H1 (cell line): ENCODE data around the gene DDX43. TPM values are rescaled to one million over a fixed set of nuclear protein-coding genes. Genes with fewer than 3 reads are reported as not detected.
A peak's percentile ranks its signal among the peaks of the same experiment; 100 is the strongest.

Experiments used
- CTCF ChIA-PET: fragments of 300-600 bp; sonication (Branson Sonifier 250); formaldehyde crosslinking; loops from one replicate; lab custom pipeline; 2021; ENCODE audit not compliant: partially characterized antibody; lab: Charles Lee
- POLR2A ChIA-PET: fragments of 300-600 bp; sonication (Branson Sonifier 250); formaldehyde crosslinking; loops from one replicate; lab custom pipeline; 2021; ENCODE audit warnings: inconsistent platforms; ENCODE audit not compliant: partially characterized antibody; lab: Charles Lee
- DNase-seq, 2 experiments: peaks; one replicate each; pipeline versions ENCODE4 v3.0.0 to v3.0.0-alpha.2; 2010 to 2022; ENCODE audit warnings: low spot score in 2 of 2, low read depth in 1 of 2, mixed read lengths in 1 of 2
- FAIRE-seq: peaks from 2 replicates; lab custom pipeline; 2011; peaks lifted over from hg19 to GRCh38; lab: Jason Lieb, UNC
- H2AFZ ChIP-seq: 2 replicates; pipeline ENCODE4 v1.8.1; 2012; ENCODE audit warnings: low read length, inconsistent platforms
- H2AK5ac ChIP-seq: 2 replicates; pipeline ENCODE4 v1.6.1; 2013; ENCODE audit warnings: low read depth, low read length
- H2BK120ac ChIP-seq: replicated peaks from 2 replicates; pipeline ENCODE3; 2013; ENCODE audit warnings: low read depth, low read length, inconsistent platforms
- H2BK12ac ChIP-seq: 2 replicates; pipeline ENCODE4 v1.6.1; 2013; ENCODE audit warnings: low read depth, low read length
- H2BK15ac ChIP-seq: 2 replicates; pipeline ENCODE4 v1.6.1; 2013; ENCODE audit warnings: low read length
- H2BK20ac ChIP-seq: 2 replicates; pipeline ENCODE4 v1.6.1; 2013; ENCODE audit warnings: low read length
- H2BK5ac ChIP-seq: 2 replicates; pipeline ENCODE4 v1.6.1; 2013; ENCODE audit warnings: low read depth, low read length
- H3K14ac ChIP-seq: 2 replicates; pipeline ENCODE4 v1.6.1; 2013; ENCODE audit warnings: inconsistent platforms; ENCODE audit not compliant: insufficient read length
- H3K18ac ChIP-seq: 2 replicates; pipeline ENCODE4 v1.6.1; 2013; ENCODE audit warnings: low read length; ENCODE audit errors: extremely low read depth
- H3K23ac ChIP-seq: 2 replicates; pipeline ENCODE4 v1.6.1; 2013; ENCODE audit warnings: inconsistent platforms; ENCODE audit not compliant: insufficient read length
- H3K23me2 ChIP-seq: 2 replicates; pipeline ENCODE4 v1.6.1; 2013; ENCODE audit warnings: low read depth, low read length
- H3K27ac ChIP-seq: 2 replicates; pipeline ENCODE4 v1.6.1; 2011; ENCODE audit warnings: low read depth, low read length, inconsistent platforms
- H3K27me3 ChIP-seq, 4 experiments: replicated peaks in 1 of 4; 1 replicate in 1 of 4; 2 replicates in 3 of 4; pipeline versions ENCODE4 v1.6.1 to v1.8.1; 2011 to 2013; ENCODE audit warnings: low read length in 3 of 4, mild to moderate bottlenecking in 3 of 4, inconsistent platforms in 2 of 4, mixed read lengths in 2 of 4, moderate library complexity in 1 of 4; ENCODE audit not compliant: control insufficient read depth in 3 of 4, insufficient read depth in 3 of 4; ENCODE audit errors: extremely low read depth in 1 of 4
- H3K36me3 ChIP-seq, 4 experiments: 2 replicates each; pipeline versions ENCODE4 v1.6.1 to v1.8.1; 2011 to 2013; ENCODE audit warnings: mild to moderate bottlenecking in 4 of 4, low read length in 3 of 4, moderate library complexity in 2 of 4, control low read depth in 1 of 4, inconsistent platforms in 1 of 4; ENCODE audit not compliant: insufficient read depth in 4 of 4, control insufficient read depth in 2 of 4
- H3K4ac ChIP-seq: replicated peaks from 2 replicates; pipeline ENCODE3; 2013; ENCODE audit warnings: low read length, low read depth, mixed read lengths, inconsistent platforms; ENCODE audit not compliant: insufficient read length
- H3K4me1 ChIP-seq, 4 experiments: replicated peaks in 1 of 4; 1 replicate in 1 of 4; 2 replicates in 3 of 4; pipeline versions ENCODE4 v1.6.1 to v1.8.1; 2011 to 2013; ENCODE audit warnings: low read length in 3 of 4, inconsistent platforms in 2 of 4, mixed read lengths in 1 of 4; ENCODE audit not compliant: insufficient read depth in 4 of 4, control insufficient read depth in 3 of 4
- H3K4me2 ChIP-seq, 2 experiments: 2 replicates each; pipeline versions ENCODE4 v1.6.1 to v1.8.1; 2011 to 2013; ENCODE audit warnings: low read depth in 2 of 2, low read length in 2 of 2, control low read depth in 1 of 2, inconsistent platforms in 1 of 2, mild to moderate bottlenecking in 1 of 2; ENCODE audit not compliant: insufficient read depth in 1 of 2
- H3K4me3 ChIP-seq, 4 experiments: fragments of 200-600, 300-600 bp in 1 of 4; sonication (generic), shearing (Covaris generic), sonication (Bioruptor Twin) in 1 of 4; 2 replicates each; pipeline versions ENCODE4 v1.5.1 to v1.8.1; 2011 to 2016; ENCODE audit warnings: low read length in 4 of 4, low read depth in 3 of 4, control low read depth in 2 of 4, inconsistent platforms in 2 of 4, mild to moderate bottlenecking in 2 of 4, mixed read lengths in 1 of 4, moderate library complexity in 1 of 4; ENCODE audit not compliant: insufficient read depth in 2 of 4; ENCODE audit errors: extremely low read depth in 1 of 4
- H3K56ac ChIP-seq: replicated peaks from 2 replicates; pipeline ENCODE3; 2013; ENCODE audit warnings: low read depth, mild to moderate bottlenecking, mixed read lengths, low read length, inconsistent platforms; ENCODE audit not compliant: insufficient read length
- H3K79me1 ChIP-seq: 2 replicates; pipeline ENCODE4 v1.6.1; 2013; ENCODE audit warnings: low read depth, low read length, control low read depth
- H3K79me2 ChIP-seq, 2 experiments: 2 replicates each; pipeline versions ENCODE4 v1.6.1 to v1.8.1; 2012 to 2013; ENCODE audit warnings: low read length in 2 of 2, mild to moderate bottlenecking in 2 of 2, inconsistent platforms in 1 of 2; ENCODE audit not compliant: insufficient read depth in 2 of 2, control insufficient read depth in 1 of 2
- H3K9ac ChIP-seq, 4 experiments: replicated peaks in 1 of 4; 1 replicate in 1 of 4; 2 replicates in 3 of 4; pipeline versions ENCODE4 v1.6.1 to v1.8.1; 2011 to 2013; ENCODE audit warnings: low read depth in 3 of 4, low read length in 3 of 4, control low read depth in 2 of 4, mild to moderate bottlenecking in 2 of 4, moderate library complexity in 2 of 4, inconsistent platforms in 1 of 4; ENCODE audit errors: extremely low read depth in 1 of 4
- H3K9me3 ChIP-seq, 2 experiments: 2 replicates each; pipeline versions ENCODE4 v1.6.1 to v1.8.1; 2012 to 2013; ENCODE audit warnings: mild to moderate bottlenecking in 2 of 2, moderate library complexity in 2 of 2, control low read depth in 1 of 2, inconsistent platforms in 1 of 2, low read depth in 1 of 2, low read length in 1 of 2, mixed read lengths in 1 of 2; ENCODE audit not compliant: insufficient read depth in 2 of 2
- H4K20me1 ChIP-seq, 2 experiments: replicated peaks in 1 of 2; 2 replicates each; pipeline versions ENCODE3 to v1.8.1; 2011 to 2013; ENCODE audit warnings: inconsistent platforms in 2 of 2, low read length in 2 of 2, mild to moderate bottlenecking in 1 of 2; ENCODE audit not compliant: insufficient read depth in 2 of 2, control insufficient read depth in 1 of 2
- H4K5ac ChIP-seq: 2 replicates; pipeline ENCODE4 v1.6.1; 2013; ENCODE audit warnings: low read length, low read depth, mixed read lengths, inconsistent platforms; ENCODE audit not compliant: insufficient read length
- H4K8ac ChIP-seq: 2 replicates; pipeline ENCODE4 v1.8.0; 2013; ENCODE audit warnings: mild to moderate bottlenecking, moderate library complexity, low read length, inconsistent platforms; ENCODE audit not compliant: insufficient read depth; ENCODE audit errors: extremely low read depth
- H4K91ac ChIP-seq: replicated peaks from 2 replicates; pipeline ENCODE3; 2013; ENCODE audit warnings: low read length, mixed read lengths, inconsistent platforms; ENCODE audit not compliant: insufficient read length
- ASH2L ChIP-seq: fragments of 200-600, 300-600 bp; sonication (generic); IDR thresholded peaks from one replicate; pipeline ENCODE4 v1.7.1; 2017; ENCODE audit warnings: low read length
- EP300 ChIP-seq, 2 experiments: IDR thresholded peaks; 1 replicate in 1 of 2; 2 replicates in 1 of 2; pipeline ENCODE4 v1.6.1; 2011 to 2012; ENCODE audit warnings: low read depth in 2 of 2, low read length in 2 of 2, mild to moderate bottlenecking in 2 of 2, borderline replicate concordance in 1 of 2, inconsistent platforms in 1 of 2, moderate library complexity in 1 of 2
- WGBS, 2 experiments: shearing (Covaris generic) in 1 of 2; methylation state at CpG; one replicate each; pipeline versions ENCODE4 v1.1.6 to v1.1.7; 2013 to 2015; ENCODE audit warnings: low lambda C conversion rate in 2 of 2, mixed read lengths in 2 of 2, inconsistent platforms in 1 of 2, low coverage in 1 of 2, missing lambda C conversion rate in 1 of 2; ENCODE audit not compliant: insufficient replicate concordance in 2 of 2, insufficient coverage in 1 of 2, insufficient read length in 1 of 2; ENCODE audit errors: extremely low coverage in 1 of 2, missing lambda C conversion rate in 1 of 2; 5-methylcytosine and 5-hydroxymethylcytosine counted together
- polyA plus RNA-seq, 7 experiments: library from polyadenylated mRNA; depleted of rRNA in 3 of 7; stranded (reverse) in 5 of 7; unstranded in 2 of 7; fragments of >200 nt in 5 of 7; fragments of 200-250 nt in 2 of 7; gene quantifications; 1 replicate in 5 of 7; 2 replicates in 1 of 7; 4 replicates in 1 of 7; pipeline versions ENCODE4 v1.2.1 to v1.2.3, GENCODE V29; 2011 to 2013; ENCODE audit warnings: missing spikeins in 2 of 7, mixed read lengths in 2 of 7
- total RNA-seq: library from RNA; stranded (reverse); fragmentation: NEBNext Ultra II Directional; extraction: Animal tissue kit (Norgen Biotek cat#: 25700); gene quantifications from 2 replicates; pipeline ENCODE4 v1.2.1, GENCODE V29; 2021

The DDX43 gene
- total and polyA plus RNA-seq, 2 of the 8 experiments (the other 6 are each of a cell fraction or from before 2014, with no cell fraction given) = 0.05 TPM; not detected in 1

- no peak within 1 kb of the TSS for H3K56ac ChIP-seq
- no peaks in the 10 kb centered on the region for H3K36me3 ChIP-seq
- peak within 1 kb of the TSS; percentile 44; the same call in 1 of the 2 replicates for H2BK5ac ChIP-seq
- H2BK15ac ChIP-seq = 0 out of 2 replicates have a peak within 1 kb of the TSS, but pooled peaks have one; percentile 72
- peak within 1 kb of the TSS; percentile 90; the same call in 1 of the 2 replicates for H2BK12ac ChIP-seq
- no peak within 1 kb of the TSS for H2AFZ ChIP-seq
- 96% methylated on average over 47 of the region's 59 CpGs; no CpG with 5 or more reads in 1 of the 2 experiments for WGBS, 2 experiments
- H3K27ac ChIP-seq = no peak within 1 kb of the TSS
- no peak within 1 kb of the TSS for H3K4me3 ChIP-seq
- H3K4me2 ChIP-seq = no peak within 1 kb of the TSS
- H3K9me3 ChIP-seq = peaks cover 0 to 11% of the 10 kb centered on the region in 2 experiments; a peak in 1 of 4 replicates
- H2BK120ac ChIP-seq = peak within 1 kb of the TSS; percentile 79
- H3K9ac ChIP-seq = no peak within 1 kb of the TSS
- CTCF ChIA-PET = interaction anchor here (1.0 to 2.1 kb wide), 4 partner anchors 11 to 68 kb away, joined by 3 to 7 read pairs (median 4); no protein-coding TSS in a partner anchor
- no peak within 1 kb of the TSS for H3K14ac ChIP-seq
- FAIRE-seq (no peak), DNase-seq (no peak)
- POLR2A ChIA-PET = interaction anchor here (3.0 kb wide), 1 partner anchor 167 kb away, joined by 9 read pairs; the partner anchor contains the start of gene EEF1A1
- no peak within 1 kb of the TSS for H4K5ac ChIP-seq
- H3K27me3 ChIP-seq = no peaks in the 10 kb centered on the region; a peak in 1 of 7 replicates
- H3K4ac ChIP-seq = no peak within 1 kb of the TSS
- H4K20me1 ChIP-seq = no peaks in the 10 kb centered on the region
- peak within 1 kb of the TSS; percentile 52 for H4K91ac ChIP-seq
- H3K23ac ChIP-seq = no peak within 1 kb of the TSS
- H3K4me1 ChIP-seq = peaks cover 5 to 15% (median 8%) of the 10 kb centered on the region in 4 experiments
- H4K8ac ChIP-seq = no peak within 1 kb of the TSS
- H3K79me1 ChIP-seq = no peaks in the 10 kb centered on the region
- H3K79me2 ChIP-seq = no peaks in the 10 kb centered on the region
- no peak within 1 kb of the TSS for H2AK5ac ChIP-seq
- H3K23me2 ChIP-seq = no peaks in the 10 kb centered on the region
- H3K18ac ChIP-seq = peak within 1 kb of the TSS; percentile 60
- peak within 1 kb of the TSS; percentile 95 for H2BK20ac ChIP-seq
- TF ChIP-seq ASH2L (no peak), EP300 (IDR thresholded peaks at IDR 0.05; ENCODE audit: borderline replicate concordance in 1 of 2, low read depth in 2 of 2, low read length in 2 of 2) (no peak)
These were observed 40.7 kb upstream of the DDX43 start, which contains the start of gene DPPA5 for GRCh38 chr6:73353636-73354593. Gene DPPA5, minus strand, starts transcription at chr6:73354276. Its CDS starts 51 bp downstream, at chr6:73354225.
